Liver (tissue), 3 donors: ENCODE data around the gene OTOF.

Source experiments
- EGR1 ChIP-seq, 2 donors: IDR thresholded peaks; 2 replicates each; pipeline ENCODE4 v1.6.1; 2016 to 2018; ENCODE audit warnings: antibody characterized with exemption in 2 of 2, low read depth in 2 of 2
- FOXA1 ChIP-seq: IDR thresholded peaks from 2 replicates; pipeline ENCODE4 v1.6.1; 2016; ENCODE audit warnings: antibody characterized with exemption
- GABPA ChIP-seq, 2 donors: IDR thresholded peaks in 1 of 2; conservative IDR thresholded peaks in 1 of 2; 2 replicates each; pipeline ENCODE4 v1.6.1; 2016; ENCODE audit warnings: antibody characterized with exemption in 2 of 2, mild to moderate bottlenecking in 1 of 2, moderate library complexity in 1 of 2
- HNF4A ChIP-seq, 2 donors: conservative IDR thresholded peaks; 2 replicates each; pipeline ENCODE4 v1.6.1; 2016; ENCODE audit warnings: antibody characterized with exemption in 2 of 2, mild to moderate bottlenecking in 2 of 2
- JUND ChIP-seq, 2 donors: IDR thresholded peaks; 2 replicates each; pipeline ENCODE4 v1.6.1; 2016; ENCODE audit warnings: antibody characterized with exemption in 2 of 2
- MAX ChIP-seq: IDR thresholded peaks from 2 replicates; pipeline ENCODE4 v1.6.1; 2016; ENCODE audit warnings: antibody characterized with exemption
- RAD21 ChIP-seq, 2 donors: IDR thresholded peaks; 2 replicates each; pipeline ENCODE4 v1.6.1; 2016; ENCODE audit warnings: antibody characterized with exemption in 2 of 2, mild to moderate bottlenecking in 2 of 2
- RXRA ChIP-seq, 2 donors: IDR thresholded peaks; 2 replicates each; pipeline ENCODE4 v1.6.1; 2017 to 2018; ENCODE audit warnings: antibody characterized with exemption in 2 of 2, mild to moderate bottlenecking in 1 of 2
- SP1 ChIP-seq: IDR thresholded peaks from 2 replicates; pipeline ENCODE4 v1.6.1; 2018; ENCODE audit warnings: antibody characterized with exemption, mild to moderate bottlenecking
- TAF1 ChIP-seq: conservative IDR thresholded peaks from 2 replicates; pipeline ENCODE4 v1.6.1; 2016; ENCODE audit warnings: antibody characterized with exemption, mild to moderate bottlenecking
- YY1 ChIP-seq: IDR thresholded peaks from 2 replicates; pipeline ENCODE4 v1.6.1; 2016; ENCODE audit warnings: antibody characterized with exemption, mild to moderate bottlenecking
- ZBTB33 ChIP-seq: IDR thresholded peaks from 2 replicates; pipeline ENCODE4 v1.6.1; 2016; ENCODE audit warnings: antibody characterized with exemption
- TF ChIP-seq, protein P1 (sequence below): fragments of 150-350 bp; IDR thresholded peaks from 2 replicates; pipeline ENCODE4 v1.5.1; 2017; ENCODE audit warnings: improper control_type of control experiment, low read depth, low read length; ENCODE audit not compliant: missing input control
- TF ChIP-seq, protein P2 (sequence below): IDR thresholded peaks from 2 replicates; pipeline ENCODE4 v1.6.1; 2016; ENCODE audit warnings: antibody characterized with exemption, mild to moderate bottlenecking
- donor health status: healthy.
- donor health status: healthy.

DNA sequence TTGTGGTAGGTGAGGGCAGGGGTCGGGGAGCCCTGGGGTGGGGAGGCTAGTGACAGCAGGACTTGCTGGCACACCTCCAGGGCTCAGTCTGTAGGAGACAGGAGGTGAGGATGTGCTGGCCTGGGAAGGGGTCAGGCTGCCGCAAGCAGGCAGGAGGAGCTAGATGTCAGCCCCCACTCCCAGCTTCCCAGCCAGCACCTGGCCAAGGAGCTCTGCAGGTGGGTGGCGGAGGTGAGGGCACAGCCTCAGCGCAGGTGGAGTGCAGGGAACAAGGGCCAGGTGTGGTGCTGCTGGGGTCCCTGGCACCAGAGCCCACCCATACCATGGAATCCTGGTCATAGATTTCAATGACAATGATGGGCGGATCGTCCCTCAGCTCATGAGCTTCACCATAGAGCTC is 2.9 kb downstream of the OTOF start:
- TF ChIP-seq, protein P1, sequence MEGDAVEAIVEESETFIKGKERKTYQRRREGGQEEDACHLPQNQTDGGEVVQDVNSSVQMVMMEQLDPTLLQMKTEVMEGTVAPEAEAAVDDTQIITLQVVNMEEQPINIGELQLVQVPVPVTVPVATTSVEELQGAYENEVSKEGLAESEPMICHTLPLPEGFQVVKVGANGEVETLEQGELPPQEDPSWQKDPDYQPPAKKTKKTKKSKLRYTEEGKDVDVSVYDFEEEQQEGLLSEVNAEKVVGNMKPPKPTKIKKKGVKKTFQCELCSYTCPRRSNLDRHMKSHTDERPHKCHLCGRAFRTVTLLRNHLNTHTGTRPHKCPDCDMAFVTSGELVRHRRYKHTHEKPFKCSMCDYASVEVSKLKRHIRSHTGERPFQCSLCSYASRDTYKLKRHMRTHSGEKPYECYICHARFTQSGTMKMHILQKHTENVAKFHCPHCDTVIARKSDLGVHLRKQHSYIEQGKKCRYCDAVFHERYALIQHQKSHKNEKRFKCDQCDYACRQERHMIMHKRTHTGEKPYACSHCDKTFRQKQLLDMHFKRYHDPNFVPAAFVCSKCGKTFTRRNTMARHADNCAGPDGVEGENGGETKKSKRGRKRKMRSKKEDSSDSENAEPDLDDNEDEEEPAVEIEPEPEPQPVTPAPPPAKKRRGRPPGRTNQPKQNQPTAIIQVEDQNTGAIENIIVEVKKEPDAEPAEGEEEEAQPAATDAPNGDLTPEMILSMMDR: no peak
- TF ChIP-seq, protein P2, sequence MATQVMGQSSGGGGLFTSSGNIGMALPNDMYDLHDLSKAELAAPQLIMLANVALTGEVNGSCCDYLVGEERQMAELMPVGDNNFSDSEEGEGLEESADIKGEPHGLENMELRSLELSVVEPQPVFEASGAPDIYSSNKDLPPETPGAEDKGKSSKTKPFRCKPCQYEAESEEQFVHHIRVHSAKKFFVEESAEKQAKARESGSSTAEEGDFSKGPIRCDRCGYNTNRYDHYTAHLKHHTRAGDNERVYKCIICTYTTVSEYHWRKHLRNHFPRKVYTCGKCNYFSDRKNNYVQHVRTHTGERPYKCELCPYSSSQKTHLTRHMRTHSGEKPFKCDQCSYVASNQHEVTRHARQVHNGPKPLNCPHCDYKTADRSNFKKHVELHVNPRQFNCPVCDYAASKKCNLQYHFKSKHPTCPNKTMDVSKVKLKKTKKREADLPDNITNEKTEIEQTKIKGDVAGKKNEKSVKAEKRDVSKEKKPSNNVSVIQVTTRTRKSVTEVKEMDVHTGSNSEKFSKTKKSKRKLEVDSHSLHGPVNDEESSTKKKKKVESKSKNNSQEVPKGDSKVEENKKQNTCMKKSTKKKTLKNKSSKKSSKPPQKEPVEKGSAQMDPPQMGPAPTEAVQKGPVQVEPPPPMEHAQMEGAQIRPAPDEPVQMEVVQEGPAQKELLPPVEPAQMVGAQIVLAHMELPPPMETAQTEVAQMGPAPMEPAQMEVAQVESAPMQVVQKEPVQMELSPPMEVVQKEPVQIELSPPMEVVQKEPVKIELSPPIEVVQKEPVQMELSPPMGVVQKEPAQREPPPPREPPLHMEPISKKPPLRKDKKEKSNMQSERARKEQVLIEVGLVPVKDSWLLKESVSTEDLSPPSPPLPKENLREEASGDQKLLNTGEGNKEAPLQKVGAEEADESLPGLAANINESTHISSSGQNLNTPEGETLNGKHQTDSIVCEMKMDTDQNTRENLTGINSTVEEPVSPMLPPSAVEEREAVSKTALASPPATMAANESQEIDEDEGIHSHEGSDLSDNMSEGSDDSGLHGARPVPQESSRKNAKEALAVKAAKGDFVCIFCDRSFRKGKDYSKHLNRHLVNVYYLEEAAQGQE: no peak
- TF ChIP-seq JUND (IDR thresholded peaks at IDR 0.05) (no peak), YY1 (no peak), ZBTB33 (no peak), RAD21 (IDR thresholded peaks at IDR 0.05) (no peak), MAX (no peak), SP1 (no peak), TAF1 (no peak), RXRA (IDR thresholded peaks at IDR 0.05) (no peak), EGR1 (IDR thresholded peaks at IDR 0.05; ENCODE audit: low read depth in 2 of 2) (no peak), FOXA1 (no peak), HNF4A (conservative IDR thresholded peaks at IDR 0.05) (no peak), GABPA (IDR thresholded peaks at IDR 0.05 in 1 of 2, conservative IDR thresholded peaks at IDR 0.05 in 1 of 2) (no peak)
